ENCODE results near the gene SHISA5.

- TF ChIP-seq CTCF (IDR thresholded peaks at IDR 0.05), result no peak
- no peak for TF ChIP-seq POLR2A (IDR thresholded peaks at IDR 0.05)
Measured at GRCh38 chr3:48519277-48519643, 15.3 kb upstream of the SHISA5 start.

All from right lobe of liver (tissue), 4 donors.